Stimulated activated naive CD8-positive, alpha-beta T cell treated with anti-CD3 and anti-CD28 coated beads, Interleukin-15, amount 100 ng/mL, for 72 hours (primary cell): ENCODE results near the gene TOX2.

Experiments used
- ATAC-seq: fragments of 150-1000 bp; cut with Tn5 transposase; 2 replicates; pipeline ENCODE4 v1.10.0; 2021; ENCODE audit warnings: mild to moderate bottlenecking, moderate library complexity
- DNase-seq, 2 donors: peaks; one replicate each; pipeline ENCODE4 v3.0.0; 2021 to 2022
- H3K27ac Mint-ChIP-seq, 2 donors: one replicate each; pipeline ENCODE4 v1.8.0; 2022; ENCODE audit warnings: mild to moderate bottlenecking in 2 of 2, mixed read lengths in 2 of 2, moderate library complexity in 2 of 2
- H3K27me3 Mint-ChIP-seq: one replicate; pipeline ENCODE4 v1.8.0; 2022; ENCODE audit warnings: mixed read lengths
- H3K4me1 Mint-ChIP-seq: one replicate; pipeline ENCODE4 v1.8.0; 2022; ENCODE audit warnings: mild to moderate bottlenecking, mixed read lengths
- H3K4me3 Mint-ChIP-seq, 2 donors: one replicate each; pipeline ENCODE4 v1.8.0; 2022; ENCODE audit warnings: mild to moderate bottlenecking in 2 of 2, mixed read lengths in 2 of 2, moderate library complexity in 1 of 2
- H3K9me3 Mint-ChIP-seq, 2 donors: one replicate each; pipeline ENCODE4 v1.8.0; 2022; ENCODE audit warnings: mixed read lengths in 2 of 2

The TOX2 gene

GRCh38 chr20:43923917-43924316 is 9.3 kb downstream of the TOX2 start:
- Mint-ChIP-seq H3K4me1 (peaks cover 60% of the 10 kb centered on the region), H3K27me3 (peaks cover 98% of the 10 kb centered on the region), H3K4me3 (peak overlapping the region in 1 of 2 donors; percentile 72), H3K9me3 (no peaks in the 10 kb centered on the region), H3K27ac (no peak overlapping the region)
- ATAC-seq = no peak
- no peak for DNase-seq

GRCh38 chr20:43925215-43925614 is 10.6 kb downstream of the TOX2 start:
- peak; percentile 55 to 78 for DNase-seq
- H3K4me1 Mint-ChIP-seq = peaks cover 60% of the 10 kb centered on the region
- peaks cover 97% of the 10 kb centered on the region for H3K27me3 Mint-ChIP-seq
- H3K9me3 Mint-ChIP-seq = no peaks in the 10 kb centered on the region
- H3K27ac Mint-ChIP-seq = peak overlapping the region; percentile 41 to 68
- H3K4me3 Mint-ChIP-seq = peak overlapping the region; percentile 68 to 79
- ATAC-seq = peak; percentile 90

DNA sequence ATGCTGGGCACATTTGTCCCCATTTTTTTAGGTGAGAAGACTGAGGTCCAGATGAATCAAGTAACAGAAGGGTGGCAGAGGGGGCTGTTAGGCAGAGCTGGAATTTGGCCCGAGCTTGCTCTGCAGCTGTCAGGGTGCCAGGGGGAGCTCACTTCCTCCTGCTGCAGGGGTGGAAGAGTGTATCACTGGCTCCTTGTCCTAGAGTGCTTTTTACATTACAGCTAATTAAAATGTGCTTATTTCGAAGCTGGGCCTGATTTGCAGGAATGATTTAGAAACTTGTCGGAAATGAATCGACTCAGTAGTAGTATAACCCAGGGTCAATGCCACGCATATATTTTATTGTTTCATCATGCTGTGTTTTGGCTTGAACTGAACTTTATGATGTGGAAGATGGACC is 11.1 kb downstream of the TOX2 start:
- H3K4me1 Mint-ChIP-seq = peaks cover 60% of the 10 kb centered on the region
- no peak for DNase-seq
- ATAC-seq = peak; percentile 60
- peaks cover 92% of the 10 kb centered on the region for H3K27me3 Mint-ChIP-seq
- H3K4me3 Mint-ChIP-seq = peak overlapping the region; percentile 68 to 79
- peak overlapping the region in 1 of 2 donors; percentile 19 for H3K27ac Mint-ChIP-seq
- no peaks in the 10 kb centered on the region for H3K9me3 Mint-ChIP-seq

DNA sequence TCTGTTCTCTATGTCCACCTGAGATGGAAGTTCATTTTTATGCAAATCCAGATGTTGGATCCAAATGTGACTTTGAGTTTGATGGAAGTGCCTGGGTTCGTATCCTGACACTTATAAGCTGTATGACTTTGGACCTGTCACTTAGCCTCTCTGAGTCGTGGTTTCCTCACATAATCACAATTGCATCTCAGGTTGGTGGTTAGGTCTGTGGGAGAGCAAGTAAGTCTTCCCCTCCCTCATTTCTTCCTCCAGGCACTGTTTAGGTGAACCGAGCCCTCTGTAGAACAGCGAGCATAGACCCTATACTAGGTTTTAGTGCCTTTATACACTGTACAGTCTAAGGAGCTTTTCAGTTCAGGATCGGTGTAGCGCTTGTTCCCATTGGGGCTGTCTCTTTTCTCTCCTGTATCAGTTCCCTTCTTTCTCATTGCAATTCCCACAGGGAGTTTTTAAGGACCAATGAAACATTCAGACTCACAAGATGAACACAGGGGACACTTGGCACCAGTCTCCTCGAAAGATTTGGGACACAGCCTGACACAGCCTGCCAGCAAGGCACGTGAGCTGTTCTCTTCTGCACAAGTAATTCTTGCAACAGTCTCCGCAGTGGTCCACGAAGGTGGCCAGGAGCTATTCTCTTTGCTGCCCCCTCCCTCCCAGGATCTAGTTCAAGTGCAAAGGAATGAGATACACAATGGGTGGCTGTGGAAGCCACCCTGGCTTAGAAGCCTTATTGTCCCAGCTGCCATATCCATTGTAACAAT is 11.8 kb downstream of the TOX2 start:
- DNase-seq = no peak
- H3K4me1 Mint-ChIP-seq = peaks cover 53% of the 10 kb centered on the region
- H3K27me3 Mint-ChIP-seq = peaks cover 92% of the 10 kb centered on the region
- H3K9me3 Mint-ChIP-seq = no peaks in the 10 kb centered on the region
- H3K4me3 Mint-ChIP-seq = peak overlapping the region; percentile 40 to 79
- peak; percentile 56 for ATAC-seq
- no peak overlapping the region for H3K27ac Mint-ChIP-seq

GRCh38 chr20:43931976-43932375 is 17.3 kb downstream of the TOX2 start:
- H3K27me3 Mint-ChIP-seq = peaks cover 85% of the 10 kb centered on the region
- no peaks in the 10 kb centered on the region for H3K9me3 Mint-ChIP-seq
- no peak overlapping the region for H3K27ac Mint-ChIP-seq
- no peak for DNase-seq
- no peak for ATAC-seq
- no peak overlapping the region for H3K4me3 Mint-ChIP-seq
- H3K4me1 Mint-ChIP-seq = peaks cover 4% of the 10 kb centered on the region

GRCh38 chr20:43934833-43935232 is 20.2 kb downstream of the TOX2 start:
- ATAC-seq = no peak
- Mint-ChIP-seq H3K4me3 (no peak overlapping the region), H3K4me1 (peaks cover 18% of the 10 kb centered on the region), H3K27ac (no peak overlapping the region), H3K27me3 (peaks cover 74% of the 10 kb centered on the region), H3K9me3 (no peaks in the 10 kb centered on the region)
- DNase-seq = no peak

- DNase-seq = no peak
- H3K27me3 Mint-ChIP-seq = peaks cover 80% of the 10 kb centered on the region
- no peak overlapping the region for H3K4me3 Mint-ChIP-seq
- no peak for ATAC-seq
- H3K4me1 Mint-ChIP-seq = peaks cover 32% of the 10 kb centered on the region
- H3K9me3 Mint-ChIP-seq = no peaks in the 10 kb centered on the region
- no peak overlapping the region for H3K27ac Mint-ChIP-seq
Observed at GRCh38 chr20:43936104-43936770, 21.6 kb downstream of the TOX2 start.

DNA sequence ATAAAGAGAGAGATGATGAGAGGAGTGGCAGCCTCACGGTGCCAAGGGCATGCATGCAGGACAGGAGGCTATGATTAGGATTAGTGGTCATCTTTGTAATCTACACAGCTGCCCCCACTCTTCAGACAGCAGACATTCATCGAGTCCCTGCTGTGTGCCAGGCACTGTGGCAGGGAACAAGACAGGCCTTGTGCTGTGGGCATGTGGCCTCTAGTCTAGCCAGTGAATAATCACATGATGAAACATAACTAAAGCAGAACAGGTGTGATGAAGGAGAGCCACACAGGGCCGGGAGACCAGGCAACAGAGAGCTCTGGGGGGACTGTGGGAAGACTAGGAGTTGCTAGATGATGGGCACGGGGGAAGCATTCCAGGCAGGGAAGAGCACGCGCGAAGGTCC is 22.2 kb downstream of the TOX2 start:
- Mint-ChIP-seq H3K27me3 (peaks cover 80% of the 10 kb centered on the region), H3K9me3 (no peaks in the 10 kb centered on the region), H3K4me3 (no peak overlapping the region), H3K4me1 (peaks cover 37% of the 10 kb centered on the region), H3K27ac (peak overlapping the region in 1 of 2 donors; percentile 72)
- no peak for DNase-seq
- no peak for ATAC-seq

GRCh38 chr20:43937591-43937990 is 22.9 kb downstream of the TOX2 start:
- H3K9me3 Mint-ChIP-seq = no peaks in the 10 kb centered on the region
- H3K4me3 Mint-ChIP-seq = no peak overlapping the region
- ATAC-seq (no peak), DNase-seq (no peak)
- H3K4me1 Mint-ChIP-seq = peaks cover 44% of the 10 kb centered on the region
- peaks cover 74% of the 10 kb centered on the region for H3K27me3 Mint-ChIP-seq
- H3K27ac Mint-ChIP-seq = peak overlapping the region in 1 of 2 donors; percentile 6

DNA sequence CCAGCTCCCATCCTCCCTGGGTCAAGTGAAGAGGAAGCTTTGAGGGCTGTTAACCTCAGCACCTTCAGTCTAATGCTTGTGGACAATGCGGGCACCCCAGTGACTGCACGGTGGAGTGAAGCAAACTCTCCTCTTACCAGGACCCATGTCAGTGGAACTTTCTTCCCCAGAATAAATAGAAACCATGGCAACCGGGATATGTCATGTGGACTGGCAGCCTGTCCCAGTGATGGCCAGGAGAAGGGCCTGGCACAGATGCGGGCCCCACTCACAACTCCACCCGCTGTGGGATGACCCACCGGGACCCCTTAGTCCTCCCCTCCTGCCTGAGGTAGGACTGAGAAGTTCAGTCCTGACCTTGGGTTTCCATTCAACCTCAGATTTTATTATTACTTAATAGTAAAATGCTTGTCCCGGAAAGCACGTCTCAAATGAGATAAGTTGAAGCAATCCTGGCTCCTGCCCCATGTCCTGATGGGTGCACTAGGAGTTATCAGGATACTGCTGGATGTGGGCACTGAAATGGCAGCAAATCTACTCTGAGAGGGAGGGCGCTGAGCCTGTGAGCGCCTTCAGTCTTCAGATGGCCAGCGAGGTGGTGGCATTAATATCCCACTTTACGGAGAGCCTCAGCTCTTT is 23.5 kb downstream of the TOX2 start:
- Mint-ChIP-seq H3K9me3 (no peaks in the 10 kb centered on the region), H3K4me1 (peaks cover 50% of the 10 kb centered on the region), H3K27ac (no peak overlapping the region), H3K4me3 (no peak overlapping the region), H3K27me3 (peaks cover 68% of the 10 kb centered on the region)
- DNase-seq (no peak), ATAC-seq (no peak)

DNA sequence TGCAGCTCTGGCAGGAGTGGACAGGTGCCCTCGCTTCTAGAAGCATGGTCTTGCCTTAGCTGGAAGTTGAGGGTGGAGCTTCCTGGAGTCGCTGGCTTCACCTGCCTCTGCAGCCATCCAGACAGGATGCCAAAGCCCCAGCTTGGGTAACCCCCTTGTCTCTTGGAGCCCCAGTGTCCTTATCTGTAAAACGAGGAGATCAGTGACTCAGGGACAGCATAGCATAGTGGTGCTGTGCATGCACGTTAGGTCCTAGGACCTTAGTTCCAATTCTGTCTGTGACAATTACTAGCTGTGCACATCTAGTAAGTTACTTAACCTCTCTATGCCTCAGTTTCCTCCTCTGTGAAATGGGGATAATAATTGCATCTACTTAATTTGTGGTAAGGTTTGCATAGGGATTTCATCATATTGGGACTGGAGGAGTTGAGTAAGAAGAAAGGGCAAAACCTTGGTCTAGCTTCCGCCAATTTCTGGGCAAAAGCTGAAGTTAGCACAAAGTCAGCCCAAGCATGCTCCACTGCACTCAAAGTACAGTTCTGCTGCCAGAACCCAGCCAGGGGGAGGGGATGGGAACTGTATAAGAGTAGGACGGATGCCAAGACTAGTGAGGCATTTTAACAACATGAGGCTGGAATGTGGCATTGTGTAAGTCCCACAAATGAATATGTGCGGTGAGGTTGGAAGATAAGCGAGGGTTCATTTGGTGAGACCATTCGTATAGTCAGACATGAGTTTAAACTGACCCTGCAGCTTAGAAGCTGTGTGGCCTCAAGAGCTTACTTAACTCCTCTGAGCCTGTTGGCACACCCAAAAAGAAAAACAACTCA is 24.5 kb downstream of the TOX2 start:
- Mint-ChIP-seq H3K9me3 (no peaks in the 10 kb centered on the region), H3K4me1 (peaks cover 53% of the 10 kb centered on the region), H3K27ac (no peak overlapping the region), H3K4me3 (no peak overlapping the region), H3K27me3 (peaks cover 63% of the 10 kb centered on the region)
- DNase-seq (no peak), ATAC-seq (no peak)

DNA sequence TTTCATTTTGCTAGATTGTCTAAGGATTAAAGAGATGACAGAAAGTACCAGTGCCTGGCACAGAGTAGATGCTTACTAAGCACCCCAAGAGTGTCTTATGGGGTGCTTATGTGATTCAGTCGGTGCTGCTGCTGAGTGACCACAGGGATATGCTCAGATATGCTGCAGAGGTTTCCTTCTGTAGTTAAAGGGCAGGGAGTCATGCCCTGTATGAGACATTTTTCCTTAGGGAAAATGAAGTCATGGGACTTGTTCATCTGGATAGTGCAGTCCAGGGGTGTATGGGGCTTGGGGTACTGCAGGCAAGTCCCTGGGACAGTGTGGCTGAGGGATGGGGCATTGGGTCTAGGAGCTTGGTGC is 25.1 kb downstream of the TOX2 start:
- no peak for DNase-seq
- Mint-ChIP-seq H3K27ac (no peak overlapping the region), H3K4me3 (no peak overlapping the region), H3K27me3 (peaks cover 62% of the 10 kb centered on the region), H3K4me1 (peaks cover 53% of the 10 kb centered on the region), H3K9me3 (no peaks in the 10 kb centered on the region)
- no peak for ATAC-seq

DNA sequence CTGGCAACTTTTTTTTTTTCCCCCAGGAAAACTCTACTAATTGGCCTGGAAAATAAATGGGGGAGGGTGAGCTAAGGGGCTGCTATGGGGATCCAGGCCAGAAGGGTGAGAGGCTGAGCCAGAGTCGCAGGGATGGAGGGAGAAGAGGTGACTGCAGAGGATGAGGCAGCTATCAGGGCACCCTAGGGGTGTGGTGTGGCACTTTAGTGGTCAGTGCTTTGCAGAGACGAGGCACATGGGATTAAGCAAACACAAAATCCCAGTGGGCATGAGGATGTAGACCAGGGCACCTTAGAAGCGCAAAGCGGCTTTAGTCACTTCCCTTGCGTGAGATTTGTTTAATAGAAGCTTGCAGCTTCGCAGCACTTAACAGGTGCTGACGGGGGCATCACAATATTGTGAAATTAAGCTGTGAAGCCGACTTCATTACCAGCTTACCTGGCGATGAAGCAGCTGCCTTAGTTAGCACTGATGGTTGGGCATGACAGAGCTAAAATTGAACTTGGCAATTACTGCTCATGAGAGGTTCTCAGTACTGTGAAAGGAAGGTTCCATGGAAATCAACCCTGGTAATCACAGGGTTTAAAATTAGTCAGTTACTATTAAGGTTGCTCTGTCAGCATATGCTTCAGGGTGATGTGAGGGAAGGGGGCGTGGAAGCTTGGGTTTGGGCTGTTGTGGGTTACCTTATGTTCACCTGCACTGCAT is 26.0 kb downstream of the TOX2 start:
- DNase-seq (no peak), ATAC-seq (no peak)
- Mint-ChIP-seq H3K4me1 (peaks cover 63% of the 10 kb centered on the region), H3K4me3 (no peak overlapping the region), H3K27me3 (peaks cover 67% of the 10 kb centered on the region), H3K9me3 (no peaks in the 10 kb centered on the region), H3K27ac (no peak overlapping the region)

GRCh38 chr20:43941476-43942200 is 27.0 kb downstream of the TOX2 start:
- Mint-ChIP-seq H3K27me3 (peaks cover 68% of the 10 kb centered on the region), H3K4me1 (peaks cover 70% of the 10 kb centered on the region), H3K4me3 (peak overlapping the region; percentile 48 to 59), H3K27ac (peak overlapping the region in 1 of 2 donors; percentile 90), H3K9me3 (no peaks in the 10 kb centered on the region)
- ATAC-seq (no peak), DNase-seq (no peak)
